HG03558 (cell line): Measurements from ENCODE around the gene MYO18B.
"Not testable (repeated sequence)": the region's sequence is repeated elsewhere in the genome, so short reads cannot be mapped to it uniquely, and the experiment has no call there.

Source experiments
- ATAC-seq: cut with Tn5 transposase; IDR thresholded peaks from one replicate; pipeline ENCODE4 v1.9.1; 2021; ENCODE audit warnings: moderate number of reproducible peaks; ENCODE audit not compliant: unreplicated experiment; ENCODE audit errors: extremely low read depth

The MYO18B gene

DNA sequence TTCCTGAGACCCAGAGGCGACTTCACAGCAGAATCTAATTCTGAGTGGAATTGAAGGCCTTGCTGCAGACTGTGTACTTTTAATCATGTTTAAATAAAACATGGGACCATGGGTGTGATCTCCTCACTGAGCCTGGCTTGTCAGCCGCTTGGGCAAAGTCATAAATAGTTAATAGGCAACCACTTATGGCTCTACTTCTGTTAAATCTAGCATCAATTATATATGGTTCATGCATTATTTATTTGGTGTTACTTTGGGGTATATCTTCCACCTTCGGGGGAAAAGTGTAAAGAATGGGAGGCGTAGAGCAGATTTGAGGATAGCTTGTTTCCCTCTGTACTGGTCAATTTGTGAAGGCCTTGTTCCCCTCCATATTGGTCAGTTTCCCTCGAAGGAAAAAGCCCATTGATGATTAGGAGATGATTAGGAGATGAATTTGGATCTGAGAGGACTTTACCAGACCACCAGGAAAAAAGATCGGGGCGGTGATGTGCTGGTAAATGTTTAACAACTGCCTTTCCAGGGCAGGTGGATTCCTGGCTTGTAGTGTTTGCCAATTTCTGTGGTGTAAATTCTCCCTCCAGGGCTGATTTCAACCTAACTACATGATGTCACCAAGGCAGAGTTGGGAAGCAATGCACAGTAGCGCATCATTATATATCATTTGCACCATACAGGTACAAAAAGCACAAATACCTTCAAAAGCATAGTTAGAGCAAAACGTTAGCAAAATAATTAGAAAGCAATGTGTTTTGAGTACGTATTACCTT lies 223.2 kb downstream of the MYO18B start:
- ATAC-seq = no peak

DNA sequence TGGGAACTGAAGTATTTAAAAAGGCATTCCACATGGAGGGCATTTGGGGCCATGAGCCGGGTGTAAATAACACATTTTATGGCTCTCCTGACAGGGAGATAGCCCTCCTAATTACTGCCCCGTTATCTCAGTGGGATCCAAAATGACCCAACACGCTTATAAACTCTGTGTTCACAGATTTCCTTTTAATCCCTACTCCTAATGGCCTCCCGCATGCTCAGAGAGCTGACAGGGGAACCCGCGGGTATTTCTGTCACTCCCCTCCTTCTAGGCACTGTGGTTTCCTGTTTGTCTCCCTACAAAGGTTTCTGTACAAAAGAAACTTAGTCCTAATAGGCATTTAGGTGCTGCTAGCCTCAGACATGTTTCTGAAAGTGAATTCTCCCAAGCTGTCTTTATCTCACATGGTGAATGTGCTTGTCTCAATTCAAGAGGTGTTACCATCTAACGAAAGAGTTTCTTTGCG lies 224.5 kb downstream of the MYO18B start:
- no peak for ATAC-seq

DNA sequence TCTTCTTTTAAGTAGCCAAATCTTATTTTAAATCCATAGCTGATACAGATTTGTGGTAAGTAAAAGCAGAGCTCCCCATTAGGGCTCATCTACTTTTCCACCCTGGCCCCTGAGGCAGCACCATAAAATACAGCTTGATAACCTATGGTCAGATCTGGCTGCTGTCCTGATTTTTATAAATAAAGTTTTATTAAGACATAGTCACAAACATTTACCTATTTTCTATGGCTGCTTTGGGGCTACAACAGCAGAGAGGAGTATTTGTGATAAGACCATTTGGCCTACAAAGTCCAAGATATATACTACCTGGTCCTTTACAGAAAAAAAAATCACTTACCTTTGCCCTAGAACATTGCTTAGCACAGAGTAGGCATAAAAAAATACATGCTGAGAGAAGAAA lies 227.3 kb downstream of the MYO18B start:
- ATAC-seq = no peak

DNA sequence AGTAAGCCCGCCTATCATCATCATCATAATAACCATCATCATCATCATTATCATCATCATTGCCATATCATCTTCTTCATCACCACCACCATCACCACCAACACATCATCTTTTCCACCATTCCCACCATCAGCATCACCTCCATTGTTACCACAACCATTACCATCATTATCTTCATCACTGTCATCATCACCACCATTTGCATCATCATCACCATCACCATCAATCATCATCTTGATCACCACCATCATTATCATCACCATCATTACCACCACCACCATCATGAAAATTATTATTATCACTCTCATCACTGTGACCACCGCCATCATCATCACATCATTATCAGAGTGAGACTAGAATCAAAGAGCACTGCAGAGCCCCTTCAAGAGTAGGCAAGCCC lies 227.9 kb downstream of the MYO18B start:
- ATAC-seq = no peak

DNA sequence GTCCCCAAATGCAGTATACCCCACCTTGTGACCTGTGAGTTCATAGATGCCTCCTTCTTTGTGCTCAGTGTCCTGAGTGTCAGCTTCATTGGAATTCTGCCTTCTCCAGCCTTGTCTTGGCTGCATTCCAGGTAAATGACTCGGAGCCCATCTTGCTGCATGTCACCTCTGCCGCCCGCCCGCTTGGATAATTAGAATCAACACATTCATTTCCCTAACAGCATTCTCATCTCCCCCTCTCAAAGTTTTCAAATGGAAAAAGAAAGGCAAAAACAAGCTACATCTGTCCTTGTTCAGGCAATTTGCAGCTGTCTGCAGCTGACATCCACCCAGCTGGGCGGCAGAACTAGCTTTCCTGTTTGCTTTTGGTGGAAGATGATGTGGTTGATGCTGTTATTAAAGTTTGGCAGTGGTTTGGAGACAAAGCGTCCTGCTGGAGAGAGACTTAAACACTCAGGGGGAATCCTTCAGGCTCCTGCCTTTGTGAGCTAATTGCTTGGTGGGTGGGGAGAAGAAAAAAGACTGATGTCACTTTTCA lies 228.5 kb downstream of the MYO18B start:
- ATAC-seq = no peak

DNA sequence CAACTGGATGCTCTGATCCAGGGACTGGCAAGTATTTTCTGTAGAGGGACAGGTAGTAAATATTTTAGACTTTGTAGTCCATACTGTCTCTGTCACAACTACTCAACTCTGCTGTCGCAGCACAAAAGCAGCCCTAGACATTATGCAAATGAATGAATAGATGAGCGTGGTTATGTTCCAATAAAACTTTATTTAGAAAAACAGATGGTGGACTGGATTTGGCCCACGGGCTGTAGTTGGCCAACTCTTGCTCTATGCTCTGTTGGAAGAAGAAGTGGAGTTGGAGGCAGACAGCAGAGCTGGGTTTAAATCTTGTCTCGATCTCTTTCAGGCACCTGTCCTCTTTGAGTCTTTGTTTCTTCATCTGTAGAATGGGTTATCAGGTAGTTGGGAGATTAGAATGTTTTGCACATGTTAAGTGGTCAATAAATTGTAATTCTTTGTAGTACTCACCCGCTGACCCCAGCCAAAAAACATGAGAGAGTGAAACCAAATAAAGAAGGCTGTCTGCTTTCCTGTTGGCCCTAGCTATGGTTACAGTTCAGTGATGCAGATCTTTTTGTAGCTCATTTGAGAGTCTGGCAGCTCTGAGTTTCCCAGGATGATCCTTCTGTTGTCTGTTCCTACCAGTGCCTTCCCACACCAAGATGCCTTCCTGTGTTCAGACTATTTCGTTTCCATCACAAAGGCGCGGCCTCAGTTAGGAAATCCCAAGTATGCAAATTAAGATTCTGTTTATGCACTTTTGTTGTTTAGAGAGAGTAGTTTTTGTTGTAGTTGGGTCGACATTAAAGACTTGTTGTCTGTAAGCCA lies 229.2 kb downstream of the MYO18B start:
- no peak for ATAC-seq

DNA sequence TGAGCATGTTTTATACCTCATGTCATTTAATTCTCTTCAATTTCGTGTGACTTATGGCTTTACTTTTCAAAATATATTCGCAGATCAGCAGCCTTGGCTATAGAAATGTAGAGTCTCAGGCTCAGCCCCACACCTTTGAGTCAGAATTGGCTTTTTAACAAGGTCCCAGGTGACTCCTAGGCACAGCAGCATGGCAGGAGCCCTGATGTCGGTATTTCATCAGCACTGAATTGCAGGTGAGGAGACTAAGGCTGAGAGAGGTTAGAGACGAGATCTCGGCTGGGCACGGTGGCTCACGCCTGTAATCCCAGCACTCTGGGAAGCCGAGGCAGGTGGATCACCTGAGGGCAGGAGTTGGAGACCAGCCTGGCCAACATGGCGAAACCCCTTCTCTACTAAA lies 230.4 kb downstream of the MYO18B start:
- no peak for ATAC-seq

DNA sequence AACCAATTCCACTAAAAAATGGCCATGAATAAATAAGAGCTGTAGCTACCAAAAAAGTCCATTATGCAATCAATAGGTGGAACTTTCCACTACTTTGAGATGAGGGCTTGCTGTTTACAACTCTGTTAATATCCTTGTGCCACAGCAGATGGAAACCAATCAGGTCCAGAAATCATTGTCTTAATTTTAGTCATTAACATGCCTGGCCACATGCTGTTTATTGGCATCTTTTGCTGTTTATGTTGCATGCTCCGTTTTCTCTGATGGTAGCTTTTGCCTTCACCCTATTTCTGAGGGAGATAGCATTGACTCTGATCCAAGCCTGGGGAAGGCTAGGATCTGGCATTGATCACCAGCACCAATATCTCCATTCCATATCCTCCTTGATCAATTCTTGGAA lies 234.4 kb downstream of the MYO18B start:
- ATAC-seq = no peak

DNA sequence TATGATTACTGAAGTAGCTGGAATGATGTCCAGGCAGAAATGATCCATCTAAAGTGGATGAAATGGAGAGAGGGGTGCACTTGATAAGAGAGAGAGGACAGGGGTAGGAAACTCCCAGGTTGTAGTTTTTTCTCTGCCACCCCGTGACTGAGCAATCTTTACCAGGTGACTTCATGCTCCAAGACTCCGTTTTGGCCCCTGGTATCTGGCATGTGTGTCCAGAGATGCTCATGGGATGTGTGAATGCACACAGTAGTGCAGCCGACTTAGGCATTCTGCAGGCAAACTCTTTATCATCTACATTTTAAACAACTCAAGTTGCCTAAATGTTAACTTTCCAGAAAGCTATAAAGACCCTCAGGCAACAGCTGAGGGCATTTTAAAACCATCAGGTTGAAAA lies 238.0 kb downstream of the MYO18B start:
- ATAC-seq = no peak

DNA sequence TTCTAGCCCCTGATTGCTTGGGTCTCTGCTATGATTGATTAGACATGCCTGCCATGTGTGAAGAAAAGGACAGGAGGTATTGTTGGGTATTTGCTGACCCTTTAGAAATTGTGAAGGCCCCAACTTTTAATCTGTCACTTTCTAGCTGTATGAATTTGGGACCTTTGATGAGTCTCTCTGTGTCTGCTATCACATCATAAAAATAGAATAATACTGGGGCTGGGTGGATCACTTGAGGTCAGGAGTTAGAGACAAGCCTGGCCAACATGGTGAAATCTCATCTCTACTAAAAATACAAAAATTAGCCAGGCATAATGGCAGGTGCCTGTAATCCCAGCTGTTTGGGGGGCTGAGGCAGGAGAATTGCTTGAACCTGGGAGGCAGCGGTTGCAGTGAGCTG lies 242.9 kb downstream of the MYO18B start:
- ATAC-seq = not testable (repeated sequence)

DNA sequence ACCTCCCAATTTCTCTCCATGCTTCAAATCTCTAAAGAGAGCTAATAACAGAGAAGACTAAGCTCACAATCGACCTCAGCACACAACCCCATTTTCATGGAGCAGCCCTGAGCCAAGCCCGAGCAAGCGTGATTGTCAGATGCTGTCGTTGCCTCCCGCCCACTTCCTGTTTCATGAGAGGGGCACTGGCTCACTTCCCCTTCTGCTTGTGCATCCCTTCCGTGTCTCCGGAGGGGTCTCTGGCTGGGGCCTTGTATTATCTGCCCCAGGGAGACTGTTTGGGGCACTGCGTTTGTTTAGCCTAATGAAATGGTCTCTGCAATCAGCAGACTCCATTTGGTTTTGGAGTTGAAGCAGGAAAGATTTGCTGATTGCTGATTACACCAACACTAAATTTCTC lies 246.0 kb downstream of the MYO18B start:
- ATAC-seq = no peak

DNA sequence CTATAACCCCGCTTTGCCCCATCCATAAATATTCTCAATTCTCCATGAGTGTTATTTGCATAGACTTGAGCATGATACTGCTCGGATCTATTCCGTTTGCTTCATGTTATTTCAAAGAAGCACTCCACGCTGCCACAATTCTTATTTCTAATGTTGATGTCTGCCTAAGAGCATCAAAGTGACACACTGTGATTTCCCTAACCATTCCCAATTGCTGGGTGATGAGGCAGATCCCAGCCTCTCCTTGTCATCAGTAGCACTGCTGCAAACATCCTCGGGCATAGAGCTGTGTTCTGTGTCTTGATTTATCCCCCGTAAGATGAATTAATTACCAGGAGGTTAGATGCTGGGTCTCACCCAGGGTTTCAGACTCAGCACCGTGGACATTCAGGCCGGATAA lies 249.0 kb downstream of the MYO18B start:
- no peak for ATAC-seq

DNA sequence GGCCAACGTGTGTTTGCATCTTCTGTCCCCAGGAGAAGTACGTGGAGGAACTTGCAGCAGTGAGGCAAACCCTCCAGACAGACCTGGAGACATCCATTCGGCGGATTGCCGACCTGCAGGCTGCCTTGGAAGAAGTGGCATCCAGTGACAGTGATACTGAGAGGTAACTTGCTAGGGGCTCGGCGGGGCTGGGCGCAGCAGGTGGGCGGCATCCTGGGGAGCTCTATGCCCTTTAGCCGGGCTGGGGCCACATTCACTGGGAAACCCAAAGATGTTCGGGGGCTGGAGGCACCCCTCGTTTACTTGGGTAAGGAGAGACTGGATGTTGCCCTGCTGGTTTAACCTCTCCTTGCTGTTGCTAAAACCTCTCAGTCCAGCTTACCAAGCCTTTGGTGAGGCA lies 250.3 kb downstream of the MYO18B start:
- ATAC-seq = no peak

DNA sequence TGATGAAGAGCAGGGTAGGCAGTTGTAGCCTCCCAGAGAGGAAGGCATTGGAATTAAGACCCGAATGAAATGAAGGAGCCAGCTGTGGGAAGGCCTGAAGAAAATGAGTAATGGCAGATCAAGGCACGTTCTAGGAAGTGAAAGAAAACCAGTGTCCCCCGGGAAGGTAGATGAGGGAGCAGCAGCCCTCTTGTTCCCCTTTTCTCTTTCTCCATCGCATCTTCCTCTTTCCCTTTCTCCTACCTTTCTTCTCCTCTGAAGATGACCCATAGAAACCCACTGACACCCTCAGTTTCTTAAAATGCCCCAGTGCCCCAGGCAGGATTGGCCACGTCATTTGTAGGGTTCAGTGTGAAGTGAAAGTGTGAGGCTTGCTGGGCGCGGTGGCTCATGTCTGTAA lies 254.7 kb downstream of the MYO18B start:
- ATAC-seq = no peak

DNA sequence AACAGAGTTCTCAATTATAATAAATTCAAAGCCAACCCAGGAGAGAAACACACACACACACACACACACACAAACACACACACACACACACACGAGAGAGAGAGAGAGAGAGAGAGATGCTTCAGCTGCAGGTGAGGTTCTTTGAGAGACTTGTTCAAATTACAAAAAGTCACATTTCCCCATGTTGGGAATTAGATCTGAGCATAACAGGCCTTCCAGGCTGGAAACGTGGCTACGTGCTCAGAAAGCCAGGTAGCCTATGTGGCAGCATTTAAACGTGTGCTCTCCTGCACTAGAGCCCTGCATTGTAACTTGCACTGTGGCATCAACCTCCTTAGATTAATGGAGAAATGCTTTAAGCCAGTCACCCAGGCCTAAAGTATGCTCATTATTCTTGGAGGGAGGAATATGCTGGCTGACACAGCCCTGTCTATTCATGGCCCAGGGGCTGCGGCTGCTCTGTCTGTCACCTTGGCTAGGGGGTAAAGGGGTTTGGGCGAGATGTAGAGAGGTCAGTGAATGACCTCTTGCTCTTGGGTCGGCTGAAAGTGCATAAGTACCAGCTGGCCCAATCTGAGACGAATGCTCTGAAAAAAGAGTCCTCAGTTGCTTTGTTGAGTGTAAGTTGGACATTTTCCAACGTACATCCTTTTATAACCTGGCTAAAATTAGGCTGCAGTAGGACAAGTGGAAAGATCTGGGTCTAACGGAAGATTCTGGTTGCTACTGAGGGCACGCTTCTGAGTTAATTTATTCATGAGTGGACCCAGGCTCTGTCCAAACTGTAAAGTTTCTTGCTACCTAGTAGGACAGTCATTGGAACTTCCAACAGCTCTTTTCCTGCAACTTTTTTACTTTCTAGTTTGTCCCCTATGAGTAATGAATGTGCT lies 256.1 kb downstream of the MYO18B start:
- ATAC-seq = no peak

DNA sequence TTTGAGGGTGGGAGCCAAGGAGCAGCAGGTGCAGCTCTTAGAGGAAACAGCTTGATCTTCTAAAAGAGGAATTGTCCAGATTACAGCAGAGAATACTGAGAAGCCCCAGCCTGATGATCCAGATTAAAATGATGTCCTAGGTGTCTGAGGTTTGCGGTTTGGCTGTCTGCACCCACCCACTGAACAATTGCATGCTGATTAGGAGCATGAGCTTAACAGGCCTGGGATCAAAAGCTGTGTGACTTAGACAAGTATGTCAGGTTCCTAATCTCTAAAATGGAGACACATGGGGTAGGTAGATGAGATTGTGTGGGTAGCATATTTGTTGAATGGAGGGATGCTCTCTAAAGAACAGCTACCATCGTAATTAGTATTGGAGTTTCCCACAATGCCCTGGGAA lies 260.5 kb downstream of the MYO18B start:
- ATAC-seq = no peak

DNA sequence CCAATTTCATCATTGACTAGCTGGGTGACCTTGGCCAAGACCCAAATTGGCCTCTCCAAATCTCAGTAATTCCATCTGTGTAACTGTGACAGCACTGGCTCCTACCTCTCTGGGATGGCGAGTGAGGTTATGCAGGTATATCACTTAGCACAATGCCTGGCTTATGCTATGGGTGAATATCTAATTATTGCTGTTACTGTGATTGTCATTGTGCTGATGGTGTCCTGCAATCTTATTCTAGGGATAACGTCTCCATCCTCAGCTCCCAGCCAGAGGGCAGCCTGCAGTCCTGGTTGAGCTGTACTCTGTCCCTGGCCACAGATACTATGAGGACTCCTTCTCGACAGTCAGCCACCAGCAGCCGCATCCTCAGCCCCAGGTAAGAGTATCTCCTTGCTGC lies 262.5 kb downstream of the MYO18B start:
- ATAC-seq = no peak

DNA sequence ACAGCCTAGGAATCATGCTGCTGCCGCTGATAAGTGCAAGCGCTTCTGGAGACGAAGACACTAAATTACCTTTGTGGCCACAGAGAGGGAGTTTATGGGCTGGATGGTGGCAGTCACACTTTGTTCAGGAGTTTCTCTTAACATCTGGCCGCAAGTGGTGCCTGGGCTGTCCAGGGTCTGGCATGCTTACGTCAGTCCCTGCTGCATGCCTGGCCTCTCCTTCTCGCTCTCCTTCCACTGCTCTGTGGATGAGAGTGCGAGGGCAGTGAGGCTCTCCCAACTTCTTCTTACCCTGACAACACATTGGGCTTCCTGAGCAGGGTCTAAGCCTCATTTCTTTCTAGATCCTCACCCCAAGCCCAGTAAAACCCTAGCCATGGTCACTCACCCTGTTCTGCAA lies 266.6 kb downstream of the MYO18B start:
- ATAC-seq = no peak

DNA sequence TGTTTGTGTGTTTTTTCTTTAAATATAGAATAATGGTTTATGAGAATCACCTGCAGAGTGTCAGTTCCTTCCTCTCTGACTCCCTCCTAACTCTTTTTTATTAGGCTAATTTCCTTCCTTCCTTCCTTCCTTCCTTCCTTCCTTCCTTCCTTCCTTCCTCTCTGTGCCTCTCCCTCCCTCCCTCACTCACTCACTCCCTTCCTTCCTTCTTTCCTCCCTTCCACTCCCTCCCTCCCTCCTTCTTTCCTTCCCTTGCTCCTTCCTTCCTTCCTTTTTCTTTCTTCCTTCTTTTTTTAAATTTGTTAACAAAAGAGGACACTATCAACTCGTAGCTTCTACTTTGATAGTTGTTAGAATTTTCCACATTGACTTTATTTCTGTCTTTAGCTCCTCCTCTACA lies 274.9 kb downstream of the MYO18B start:
- no peak for ATAC-seq

DNA sequence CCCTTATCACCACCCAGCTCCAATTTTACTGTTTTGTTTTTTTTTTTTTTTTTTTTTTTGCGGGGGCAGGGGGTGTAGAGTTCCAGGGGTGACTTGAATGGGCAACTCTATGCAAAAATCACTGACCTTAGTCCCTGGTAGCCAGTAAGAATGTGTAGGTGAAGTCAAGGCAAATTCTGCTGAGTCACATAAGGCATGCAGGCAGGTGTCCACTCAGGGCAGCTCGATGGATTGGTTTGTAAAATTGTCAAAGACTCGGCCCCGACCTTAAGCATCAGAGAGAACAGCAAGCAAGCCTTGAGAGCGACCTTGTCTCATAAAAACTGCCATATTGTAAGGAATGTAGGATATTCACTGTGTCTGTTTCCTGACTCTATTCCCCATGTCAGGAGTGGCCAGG lies 275.9 kb downstream of the MYO18B start:
- ATAC-seq = no peak
